ENCODE results near the gene KCTD16.

DNA sequence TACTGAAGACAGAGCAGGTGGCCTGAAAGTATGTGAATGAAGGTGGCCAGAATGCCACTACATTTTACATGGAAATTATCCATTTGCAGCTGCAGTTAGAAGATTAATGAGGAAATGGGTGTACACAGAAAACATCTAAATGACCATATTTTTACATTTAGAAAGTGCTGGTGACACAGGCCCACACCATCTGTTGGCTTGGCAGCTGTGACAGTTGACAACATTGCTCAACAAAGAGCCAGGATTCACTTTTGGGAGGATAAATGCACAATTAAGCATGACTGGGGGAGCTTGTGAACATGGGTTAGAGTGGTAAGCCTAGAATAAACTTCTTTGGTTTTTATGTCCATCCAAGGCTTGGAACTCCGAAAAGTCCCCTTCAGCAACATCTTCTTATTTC is 360.5 kb downstream of the KCTD16 start:
- TF ChIP-seq, protein P1, sequence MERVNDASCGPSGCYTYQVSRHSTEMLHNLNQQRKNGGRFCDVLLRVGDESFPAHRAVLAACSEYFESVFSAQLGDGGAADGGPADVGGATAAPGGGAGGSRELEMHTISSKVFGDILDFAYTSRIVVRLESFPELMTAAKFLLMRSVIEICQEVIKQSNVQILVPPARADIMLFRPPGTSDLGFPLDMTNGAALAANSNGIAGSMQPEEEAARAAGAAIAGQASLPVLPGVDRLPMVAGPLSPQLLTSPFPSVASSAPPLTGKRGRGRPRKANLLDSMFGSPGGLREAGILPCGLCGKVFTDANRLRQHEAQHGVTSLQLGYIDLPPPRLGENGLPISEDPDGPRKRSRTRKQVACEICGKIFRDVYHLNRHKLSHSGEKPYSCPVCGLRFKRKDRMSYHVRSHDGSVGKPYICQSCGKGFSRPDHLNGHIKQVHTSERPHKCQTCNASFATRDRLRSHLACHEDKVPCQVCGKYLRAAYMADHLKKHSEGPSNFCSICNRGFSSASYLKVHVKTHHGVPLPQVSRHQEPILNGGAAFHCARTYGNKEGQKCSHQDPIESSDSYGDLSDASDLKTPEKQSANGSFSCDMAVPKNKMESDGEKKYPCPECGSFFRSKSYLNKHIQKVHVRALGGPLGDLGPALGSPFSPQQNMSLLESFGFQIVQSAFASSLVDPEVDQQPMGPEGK (CRISPR knock-in tag; IDR thresholded peaks at IDR 0.05; ENCODE audit: borderline replicate concordance), result no peak
- TF ChIP-seq ESRRG (CRISPR knock-in tag; IDR thresholded peaks at IDR 0.05) (no peak), ZNF8 (CRISPR knock-in tag; IDR thresholded peaks at IDR 0.05) (no peak), SNAI2 (CRISPR knock-in tag; IDR thresholded peaks at IDR 0.05) (no peak), ZNF70 (CRISPR knock-in tag; IDR thresholded peaks at IDR 0.05) (no peak)
- TF ChIP-seq, protein P2, sequence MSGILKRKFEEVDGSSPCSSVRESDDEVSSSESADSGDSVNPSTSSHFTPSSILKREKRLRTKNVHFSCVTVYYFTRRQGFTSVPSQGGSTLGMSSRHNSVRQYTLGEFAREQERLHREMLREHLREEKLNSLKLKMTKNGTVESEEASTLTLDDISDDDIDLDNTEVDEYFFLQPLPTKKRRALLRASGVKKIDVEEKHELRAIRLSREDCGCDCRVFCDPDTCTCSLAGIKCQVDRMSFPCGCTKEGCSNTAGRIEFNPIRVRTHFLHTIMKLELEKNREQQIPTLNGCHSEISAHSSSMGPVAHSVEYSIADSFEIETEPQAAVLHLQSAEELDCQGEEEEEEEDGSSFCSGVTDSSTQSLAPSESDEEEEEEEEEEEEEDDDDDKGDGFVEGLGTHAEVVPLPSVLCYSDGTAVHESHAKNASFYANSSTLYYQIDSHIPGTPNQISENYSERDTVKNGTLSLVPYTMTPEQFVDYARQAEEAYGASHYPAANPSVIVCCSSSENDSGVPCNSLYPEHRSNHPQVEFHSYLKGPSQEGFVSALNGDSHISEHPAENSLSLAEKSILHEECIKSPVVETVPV (CRISPR knock-in tag; IDR thresholded peaks at IDR 0.05), result no peak
